Brain pericyte (primary cell): ENCODE data around the gene CCDC50.

ENCODE experiments used
- DNase-seq: peaks from one replicate; pipeline ENCODE4 v3.0.0-alpha.2; 2012; ENCODE audit warnings: low read depth, low spot score

Gene CCDC50, protein sequence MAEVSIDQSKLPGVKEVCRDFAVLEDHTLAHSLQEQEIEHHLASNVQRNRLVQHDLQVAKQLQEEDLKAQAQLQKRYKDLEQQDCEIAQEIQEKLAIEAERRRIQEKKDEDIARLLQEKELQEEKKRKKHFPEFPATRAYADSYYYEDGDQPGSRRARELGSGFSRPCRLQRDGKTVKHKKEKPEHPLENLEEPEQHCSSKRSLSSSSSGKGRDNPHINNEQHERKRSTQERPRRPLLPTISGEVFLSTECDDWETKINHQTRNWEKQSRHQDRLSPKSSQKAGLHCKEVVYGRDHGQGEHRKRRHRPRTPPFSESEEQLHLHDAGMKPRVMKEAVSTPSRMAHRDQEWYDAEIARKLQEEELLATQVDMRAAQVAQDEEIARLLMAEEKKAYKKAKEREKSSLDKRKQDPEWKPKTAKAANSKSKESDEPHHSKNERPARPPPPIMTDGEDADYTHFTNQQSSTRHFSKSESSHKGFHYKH

GRCh38 chr3:191328962-191329653, at the start of gene CCDC50:
Gene CCDC50, plus strand, starts transcription at chr3:191329394. Its CDS starts 281 bp downstream, at chr3:191329675.
- no peak for DNase-seq

- DNase-seq = no peak
Observed at GRCh38 chr3:191280111-191280510, 49.1 kb upstream of the CCDC50 start.

- no peak for DNase-seq
Observed at GRCh38 chr3:191280882-191281281, 48.3 kb upstream of the CCDC50 start.

- peak; percentile 3 for DNase-seq
Observed at GRCh38 chr3:191282251-191283185, 46.7 kb upstream of the CCDC50 start.

DNA sequence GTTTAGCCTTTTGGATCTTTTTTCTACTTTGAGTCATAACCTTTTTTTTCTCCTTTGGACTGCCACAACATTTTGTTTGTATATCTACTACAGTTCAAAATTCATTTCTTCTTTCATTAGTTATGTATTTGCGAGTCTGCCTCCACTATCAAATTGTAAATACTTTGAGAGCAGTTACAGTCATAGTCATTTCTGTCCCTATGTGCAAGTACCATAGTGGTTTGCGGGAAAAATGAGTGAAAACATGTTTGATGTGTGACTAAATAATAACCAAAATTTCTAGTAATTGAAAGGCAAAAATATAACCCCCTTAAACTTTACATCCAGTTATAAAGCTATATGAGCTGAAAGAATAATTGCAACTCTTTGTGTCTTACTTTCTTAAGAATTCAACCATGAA, 45.8 kb upstream of the CCDC50 start:
- DNase-seq = no peak

DNA sequence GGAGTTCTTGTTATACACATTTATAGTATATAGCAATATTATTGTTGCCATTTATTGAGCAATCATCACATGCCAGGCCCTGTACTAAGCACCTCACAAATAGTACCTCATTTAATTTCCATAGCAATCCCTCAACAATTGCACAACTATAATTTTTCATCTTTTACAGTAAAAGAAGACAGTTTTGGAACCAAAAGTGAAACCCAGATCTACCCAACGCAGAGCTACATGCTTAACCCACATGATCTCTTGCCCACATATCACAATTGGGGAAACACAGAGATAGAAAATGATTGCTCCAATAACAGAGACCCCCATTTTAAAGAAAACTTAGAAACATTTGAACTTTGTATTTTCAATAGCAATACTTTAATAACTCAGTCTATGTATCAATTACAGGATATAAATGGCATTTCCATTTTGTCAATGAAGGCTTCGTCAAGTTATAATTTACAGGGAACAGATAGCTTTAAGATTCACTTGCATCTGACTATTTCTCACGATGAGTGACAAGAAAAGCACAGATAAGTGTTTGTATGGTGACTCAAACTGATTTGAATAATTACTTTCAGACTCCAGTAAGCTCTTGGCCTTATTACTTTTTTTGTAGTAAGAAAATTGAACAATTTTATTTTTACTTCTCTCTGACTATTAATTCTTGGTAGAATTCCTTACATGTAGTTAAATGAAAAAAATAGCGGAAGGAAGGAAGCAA, 38.7 kb upstream of the CCDC50 start:
- DNase-seq = no peak

- no peak for DNase-seq
Observed at GRCh38 chr3:191292243-191293015, 36.8 kb upstream of the CCDC50 start.

DNA sequence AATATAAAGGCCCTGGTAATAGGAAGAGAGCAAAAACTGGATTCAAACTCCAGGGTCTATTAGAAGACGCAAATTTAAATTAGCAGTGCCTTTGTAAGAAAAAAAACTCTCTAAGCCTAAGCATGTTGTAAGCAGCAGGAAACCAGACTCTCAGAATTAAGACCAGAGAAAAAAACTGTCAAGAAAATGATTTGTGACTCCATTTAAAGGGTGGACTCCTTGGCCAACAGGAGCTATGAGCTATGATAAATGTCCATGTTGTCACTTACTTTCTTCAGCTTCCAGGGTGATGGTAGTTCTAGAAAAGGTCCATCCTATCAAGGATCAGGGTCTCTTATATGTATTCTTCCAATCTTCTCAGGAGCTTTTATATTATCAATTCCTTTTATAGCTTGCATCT, 34.9 kb upstream of the CCDC50 start:
- DNase-seq = no peak

GRCh38 chr3:191296041-191296541, 33.1 kb upstream of the CCDC50 start:
- DNase-seq = no peak

GRCh38 chr3:191298846-191299245, 30.3 kb upstream of the CCDC50 start:
- DNase-seq = no peak

DNA sequence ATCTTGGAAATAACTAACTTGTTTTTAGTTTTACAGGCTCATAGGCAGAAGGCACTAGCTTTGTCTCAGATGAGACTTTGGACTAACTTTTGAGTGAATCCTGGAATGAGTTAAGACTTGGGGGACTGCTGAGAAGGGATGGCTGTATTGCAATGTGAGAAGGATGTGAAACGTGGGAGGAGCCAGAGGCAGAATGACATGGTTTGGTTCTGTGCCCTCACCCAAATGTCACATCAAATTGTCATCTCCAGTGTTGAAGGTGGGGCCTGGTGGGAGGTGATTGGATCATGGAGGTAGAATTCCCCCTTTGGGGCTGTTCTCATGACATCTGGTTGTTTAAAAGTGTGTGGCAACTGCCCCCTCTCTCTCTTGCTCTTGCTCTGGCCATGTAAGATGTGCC, 28.8 kb upstream of the CCDC50 start:
- DNase-seq = no peak

- no peak for DNase-seq
Observed at GRCh38 chr3:191301017-191301416, 28.2 kb upstream of the CCDC50 start.

DNA sequence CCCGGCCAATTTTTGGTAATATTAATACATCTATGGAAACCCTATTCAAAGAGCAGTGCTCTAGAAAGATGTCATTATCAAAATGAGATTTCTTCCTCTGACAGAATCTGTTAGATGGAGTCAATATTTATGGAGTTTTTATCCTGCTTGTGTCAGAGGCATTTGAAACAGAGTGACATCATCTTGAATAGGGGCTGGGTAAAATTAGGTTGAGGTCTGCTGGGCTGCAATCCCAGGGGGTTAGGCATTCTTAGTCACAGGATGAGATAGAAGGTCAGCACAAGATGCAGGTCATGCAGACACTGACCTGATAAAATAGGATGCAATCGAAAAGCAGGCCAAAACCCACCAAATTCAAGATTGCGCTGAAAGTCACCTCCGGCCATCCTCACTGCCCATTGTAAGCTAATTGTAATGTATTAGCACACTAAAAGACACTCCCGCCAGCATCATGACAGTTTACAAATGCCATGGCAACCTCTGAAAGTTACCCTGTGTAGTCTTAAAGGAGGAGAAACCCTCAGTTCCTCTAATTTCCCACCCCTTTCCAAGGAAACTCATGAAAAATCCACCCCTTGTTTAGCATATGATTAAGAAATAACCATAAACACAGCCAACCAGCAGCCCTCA, 27.3 kb upstream of the CCDC50 start:
- no peak for DNase-seq

- no peak for DNase-seq
Observed at GRCh38 chr3:191302451-191302850, 26.7 kb upstream of the CCDC50 start.

DNA sequence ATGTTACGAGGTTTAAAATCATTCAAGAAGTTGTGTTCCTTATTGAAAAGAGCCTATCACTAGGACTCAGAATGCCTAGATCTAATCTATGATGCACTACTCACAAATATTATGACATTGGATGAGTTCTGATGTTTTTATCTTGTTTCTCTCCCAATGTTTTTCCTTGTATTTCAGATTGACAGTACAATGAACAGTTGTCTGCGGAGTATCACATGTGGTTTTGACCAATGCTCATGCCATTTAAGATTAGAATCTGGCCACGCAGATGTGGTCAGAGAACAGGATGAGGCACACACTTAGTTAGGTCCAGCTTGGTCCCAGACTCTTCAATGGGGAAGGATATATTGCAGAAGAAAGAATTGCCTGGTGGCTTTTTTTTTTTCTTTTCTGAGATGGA, 25.6 kb upstream of the CCDC50 start:
- DNase-seq = no peak

DNA sequence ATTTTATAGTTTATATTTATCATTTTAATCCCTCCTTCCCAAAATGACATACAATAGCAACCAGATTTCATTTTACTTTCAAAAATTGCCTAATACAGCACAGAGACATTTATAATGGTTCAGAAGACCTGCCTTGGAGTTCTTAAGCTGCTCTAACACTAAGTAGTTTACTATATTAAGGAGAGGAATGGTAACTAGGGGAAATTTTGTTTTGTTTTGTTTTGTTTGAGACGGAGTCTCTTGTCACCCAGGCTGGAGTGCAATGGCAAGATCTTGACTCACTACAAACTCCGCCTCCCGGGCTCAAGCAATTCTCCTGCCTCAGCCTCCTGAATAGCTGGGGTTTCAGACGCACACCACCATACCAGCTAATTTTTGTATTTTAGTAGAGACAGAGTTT, 22.8 kb upstream of the CCDC50 start:
- no peak for DNase-seq

DNA sequence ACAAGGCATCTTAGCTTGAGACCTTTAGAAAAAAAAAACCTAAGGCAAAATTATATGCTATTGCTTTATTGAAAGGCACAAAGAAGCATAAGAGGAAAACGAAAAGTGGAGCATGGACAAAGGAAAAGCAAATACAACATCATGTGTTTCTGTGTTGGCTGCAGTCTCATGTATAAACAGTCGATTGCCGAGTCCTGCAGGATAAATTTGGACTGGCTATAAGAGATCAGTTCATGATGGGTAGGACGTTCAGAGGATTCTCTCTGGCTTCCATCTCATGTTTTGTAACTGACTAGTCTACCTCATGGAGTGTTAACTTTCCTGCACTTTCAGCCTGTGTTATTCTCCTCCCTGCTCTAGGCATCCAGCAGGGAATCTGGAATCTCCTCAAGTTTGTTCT, 21.9 kb upstream of the CCDC50 start:
- no peak for DNase-seq

GRCh38 chr3:191313296-191313695, 15.9 kb upstream of the CCDC50 start:
- no peak for DNase-seq

DNA sequence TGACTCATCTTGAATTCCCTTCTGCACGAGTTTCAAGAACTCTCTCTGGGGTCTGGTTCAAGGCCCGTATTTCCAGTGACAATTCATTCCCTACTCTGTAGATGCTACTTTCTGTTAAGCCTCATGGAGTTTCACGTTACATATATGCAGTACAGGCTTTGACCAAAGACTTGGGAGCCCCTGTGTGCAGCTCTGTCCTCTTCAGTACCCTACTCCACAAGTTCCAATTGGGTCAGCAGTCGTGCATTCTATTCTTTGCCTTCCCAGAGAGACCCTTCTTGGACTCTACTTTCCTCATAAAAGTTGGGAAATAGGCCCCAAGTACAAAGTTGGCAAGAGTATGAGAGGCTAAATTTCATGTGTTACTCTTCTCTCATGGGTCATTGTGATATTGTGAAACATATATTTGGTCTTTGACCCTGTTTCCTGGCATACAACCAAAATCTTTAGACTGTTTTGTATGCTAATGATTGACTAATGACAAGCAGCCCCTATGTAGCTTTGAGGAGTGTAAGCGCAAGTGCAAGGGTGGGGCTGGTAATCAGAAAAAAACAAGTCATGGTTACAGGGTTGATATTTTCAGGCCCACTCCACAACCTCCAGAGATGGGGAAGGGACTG, 15.0 kb upstream of the CCDC50 start:
- no peak for DNase-seq
